ENCODE data around the gene CD200. TPM values are rescaled to one million over a fixed set of nuclear protein-coding genes. Genes with fewer than 3 reads are reported as not detected.

The CD200 gene
- total and polyA plus RNA-seq, 2 of the 4 experiments (the other 2 are of a cell fraction), result 1.1 to 1.7 TPM

DNA sequence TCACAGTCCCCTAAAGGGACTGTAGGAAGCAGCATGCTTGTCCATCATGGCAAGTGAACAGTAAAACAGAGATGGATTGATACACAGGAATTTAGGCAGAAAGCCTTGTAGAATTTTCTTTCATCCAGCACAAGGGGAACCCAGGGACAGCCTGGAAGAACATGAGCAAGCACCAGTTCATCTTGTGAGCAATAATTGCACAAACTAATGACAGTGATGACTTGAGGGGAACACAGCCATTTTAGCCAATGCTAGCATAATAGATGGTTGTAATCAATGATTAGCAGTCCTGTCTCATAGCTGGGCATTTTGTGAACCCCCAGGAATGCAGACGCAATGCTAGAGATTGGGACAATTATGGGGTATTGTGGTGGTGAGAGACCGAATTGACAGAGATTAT, 6.7 kb downstream of the CD200 start:
- in situ Hi-C loops (cut with MboI; ENCODE audit: low sequenced_read_pairs), result no loop called here
- intact Hi-C loops (cut with micrococcal nuclease), result no loop called here

More for the DNA sequence above, 6.7 kb downstream of the CD200 start:
- H3K18ac ChIP-seq (ENCODE audit: low read depth, low read length), result no peak overlapping the region
- H3K4ac ChIP-seq (ENCODE audit: low read depth, low read length), result no peak overlapping the region
- H2BK15ac ChIP-seq (ENCODE audit: low read depth, low read length), result no peak overlapping the region
- H3K23ac ChIP-seq (ENCODE audit: low read depth, low read length), result no peak overlapping the region
- peaks cover 10% of the 10 kb centered on the region; the same call in 1 of the 2 replicates for H3K27me3 ChIP-seq (ENCODE audit: control insufficient read depth, insufficient read depth, low read length)
- no CpG with 5 or more reads among the region's 2 CpGs for WGBS, 2 experiments (ENCODE audit: extremely low coverage in 2 of 2, insufficient read length in 1 of 2)
- no peak overlapping the region for H2AK5ac ChIP-seq (ENCODE audit: low read depth, low read length)
- no peaks in the 10 kb centered on the region for H3K9me1 ChIP-seq (ENCODE audit: insufficient read depth, low read length)
- dilution Hi-C loops (cut with HindIII; ENCODE audit: low sequenced_read_pairs, unreplicated experiment), result no loop called here
- H4K5ac ChIP-seq (ENCODE audit: low read depth, low read length), result no peak overlapping the region
- H3K27ac ChIP-seq (ENCODE audit: insufficient read depth, low read length), result no peak overlapping the region
- H2AFZ ChIP-seq (replicated peaks; ENCODE audit: low read length, poor library complexity), result no peak overlapping the region
- H4K8ac ChIP-seq (ENCODE audit: low read depth in 2 of 2, low read length in 2 of 2), result no peak overlapping the region
- H3K4me3 ChIP-seq (ENCODE audit: insufficient read depth, low read depth, low read length), result no peak overlapping the region
- TF ChIP-seq NFE2L2 (IDR thresholded peaks at IDR 0.05; ENCODE audit: low read depth, low read length), result no peak
- no peaks in the 10 kb centered on the region for H3K36me3 ChIP-seq (ENCODE audit: control insufficient read depth, insufficient read depth, low read length)
- H2AK9ac ChIP-seq (replicated peaks; ENCODE audit: low read depth, low read length, poor library complexity), result no peak overlapping the region
- H3K4me2 ChIP-seq (ENCODE audit: low read depth, low read length), result no peak overlapping the region
- no peaks in the 10 kb centered on the region for H3K79me1 ChIP-seq (ENCODE audit: low read depth in 1 of 2, low read length in 2 of 2)
- H2BK120ac ChIP-seq (ENCODE audit: low read depth, low read length), result no peak overlapping the region
- H3K4me1 ChIP-seq (ENCODE audit: control insufficient read depth, insufficient read depth, low read length), result no peaks in the 10 kb centered on the region
- no peak for ATAC-seq (ENCODE audit: low read depth)
- H4K91ac ChIP-seq (ENCODE audit: insufficient read depth, low read depth, low read length), result no peak overlapping the region
- no peaks in the 10 kb centered on the region for H4K20me1 ChIP-seq (ENCODE audit: insufficient read depth, low read length)
- no peak overlapping the region for H3K56ac ChIP-seq (ENCODE audit: extremely low read depth, insufficient read depth, low read length)
- no peak overlapping the region for H3K14ac ChIP-seq (replicated peaks; ENCODE audit: low read depth, low read length)
- no peak overlapping the region for H2BK20ac ChIP-seq (ENCODE audit: low read depth, low read length)
- no TSS peak for BruUV-seq (replicated peaks)
- POLR2A ChIA-PET (ENCODE audit: unreplicated experiment), result no interaction called here
- no peak overlapping the region for H3K9ac ChIP-seq (ENCODE audit: low read depth, low read length)
- CTCF ChIA-PET, result no interaction called here
- DNase-seq, result no peak
- peaks cover 3% of the 10 kb centered on the region; the same call in 1 of the 2 replicates for H3K9me3 ChIP-seq (ENCODE audit: control insufficient read depth, insufficient read depth, low read length)
- no peak overlapping the region for H2BK5ac ChIP-seq (ENCODE audit: low read depth, low read length, poor library complexity, severe bottlenecking)

All from IMR-90 (cell line).